Epidermal melanocyte (primary cell): ENCODE measurements around the gene ERBIN.

Experiments used
- DNase-seq: peaks from one replicate; pipeline ENCODE4 v3.0.0; 2011; ENCODE audit warnings: low spot score; ENCODE audit not compliant: insufficient read length

ERBIN gene

GRCh38 chr5:66113160-66113559, 186.8 kb downstream of the ERBIN start:
- DNase-seq: no peak

GRCh38 chr5:66118304-66118703, 191.9 kb downstream of the ERBIN start:
- DNase-seq: no peak

- no peak for DNase-seq
These were observed 196.1 kb downstream of the ERBIN start for GRCh38 chr5:66122379-66123034.

- DNase-seq: no peak
These were observed 202.8 kb downstream of the ERBIN start for GRCh38 chr5:66129144-66129543.

- no peak for DNase-seq
These were observed 204.1 kb downstream of the ERBIN start for GRCh38 chr5:66130493-66130892.
